HG02623 (cell line): ENCODE measurements around the gene BCAS1.
A peak's percentile ranks its signal among the peaks of the same experiment; 100 is the strongest.

Experiments
- ATAC-seq: cut with Tn5 transposase; IDR thresholded peaks from one replicate; pipeline ENCODE4 v1.9.1; 2021; ENCODE audit warnings: moderate library complexity; ENCODE audit not compliant: unreplicated experiment

Gene BCAS1

GRCh38 chr20:53948383-53949318 is 121.7 kb downstream of the BCAS1 start:
- peak; percentile 22 for ATAC-seq

DNA sequence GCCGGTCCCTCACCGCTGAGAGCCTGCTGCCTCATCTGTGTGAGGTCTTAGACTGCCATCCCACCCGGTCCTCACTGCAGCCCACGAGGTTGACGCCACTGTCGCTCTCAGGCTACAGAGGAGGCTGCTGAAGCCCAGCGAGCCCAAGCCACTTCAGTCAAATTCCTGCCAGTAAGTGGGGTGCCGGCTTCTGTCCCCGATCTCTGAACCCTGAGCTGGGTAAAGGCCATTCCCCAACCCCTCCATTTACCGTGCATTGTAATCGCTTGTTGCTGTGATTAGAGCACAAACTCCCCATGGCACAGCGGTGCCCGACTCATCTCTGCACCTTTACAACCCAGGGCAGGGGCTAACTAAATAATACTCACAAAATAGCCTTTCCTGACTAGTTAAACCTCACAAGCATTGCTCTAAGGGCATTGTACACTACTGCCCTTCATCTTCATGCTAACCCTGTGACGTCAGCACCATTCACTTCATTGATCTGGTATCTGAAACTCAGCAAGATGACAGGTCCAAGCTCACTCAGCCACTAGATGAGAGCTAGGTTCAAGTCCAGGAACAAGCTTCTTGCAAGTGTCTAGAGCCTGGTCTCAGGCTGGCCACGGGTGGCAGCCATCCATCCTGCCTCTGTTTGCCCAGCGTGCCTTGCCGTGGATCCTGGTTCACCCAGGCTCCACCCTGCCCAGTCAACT is 122.7 kb downstream of the BCAS1 start:
- ATAC-seq = no peak

GRCh38 chr20:53946106-53946505 is 124.3 kb downstream of the BCAS1 start:
- no peak for ATAC-seq

DNA sequence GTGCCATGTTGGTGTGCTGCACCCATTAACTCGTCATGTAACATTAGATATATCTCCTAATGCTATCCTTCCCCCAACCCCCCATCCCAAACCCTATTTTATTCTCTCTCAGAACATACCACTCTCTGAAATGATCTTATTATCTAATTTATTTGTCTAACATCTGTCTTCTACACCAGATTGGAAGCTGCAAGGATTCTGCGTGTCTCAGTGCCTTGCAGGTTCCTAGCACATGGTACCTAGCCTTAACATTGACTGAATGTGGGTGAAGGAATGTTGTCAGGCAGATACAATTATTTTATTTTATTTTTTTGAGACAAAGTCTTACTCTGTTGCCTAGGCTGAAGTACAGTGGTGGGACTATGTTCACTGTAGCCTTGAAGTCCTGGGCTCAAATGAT is 124.9 kb downstream of the BCAS1 start:
- ATAC-seq = no peak

DNA sequence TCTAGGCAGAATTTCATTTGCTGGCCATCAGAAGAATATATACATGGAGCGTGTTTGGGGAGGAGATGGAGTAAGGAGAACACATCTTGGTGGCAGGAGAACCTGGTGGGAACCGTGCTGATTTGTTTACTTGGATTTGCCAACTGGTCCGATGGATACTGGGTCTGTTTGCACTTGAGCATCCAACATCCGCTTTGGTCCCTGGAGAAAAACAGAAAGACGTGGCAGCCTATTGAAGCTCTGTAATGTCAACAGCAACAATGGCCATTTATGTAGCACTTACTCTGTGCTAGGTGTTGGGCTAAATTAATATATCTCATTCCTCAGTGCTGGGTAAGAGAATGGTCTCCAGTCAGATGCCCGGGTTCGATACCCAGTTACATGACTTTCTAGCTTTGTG is 125.6 kb downstream of the BCAS1 start:
- no peak for ATAC-seq

DNA sequence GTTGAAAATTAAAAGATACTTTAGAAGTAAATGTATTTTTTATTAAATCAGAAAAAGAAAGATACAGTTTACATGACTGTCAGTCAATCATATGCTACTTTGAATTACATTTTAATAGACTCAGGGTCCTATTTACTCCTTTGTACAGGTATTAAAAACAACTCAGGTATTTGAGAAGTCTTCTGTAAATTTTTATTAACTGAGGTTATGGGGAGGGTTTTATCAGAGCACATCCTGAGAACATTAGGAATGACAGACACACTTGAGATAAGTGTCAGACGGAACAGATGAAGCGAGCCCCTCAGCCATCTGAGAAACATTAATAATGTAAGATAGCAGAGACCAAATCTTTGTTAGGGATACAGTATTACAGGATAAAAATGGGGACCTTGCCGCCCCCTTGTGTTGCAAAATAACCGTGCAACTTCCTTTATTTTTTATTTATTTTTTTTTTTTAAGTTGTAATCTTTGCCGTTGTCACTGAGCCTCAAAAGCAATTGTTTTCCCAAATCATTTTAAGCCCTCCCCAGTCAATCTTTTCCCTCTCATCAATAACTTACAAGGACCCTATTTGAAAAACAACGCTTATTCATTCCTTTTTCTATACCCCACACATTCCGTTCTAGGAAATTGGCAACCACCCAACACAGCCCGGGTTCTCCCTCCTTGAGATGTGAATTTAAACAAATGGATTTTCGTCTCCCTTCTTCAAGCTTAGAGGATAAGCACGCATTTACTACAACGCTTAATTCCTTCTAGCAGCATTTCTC is 126.7 kb downstream of the BCAS1 start:
- ATAC-seq = no peak

GRCh38 chr20:53942973-53943372 is 127.4 kb downstream of the BCAS1 start:
- no peak for ATAC-seq

- ATAC-seq = no peak
Observed at GRCh38 chr20:53942472-53942816, 128.0 kb downstream of the BCAS1 start.

- peak; percentile 42 for ATAC-seq
Observed at GRCh38 chr20:53941680-53942471, 128.5 kb downstream of the BCAS1 start.

GRCh38 chr20:53940907-53941545 is 129.4 kb downstream of the BCAS1 start:
- ATAC-seq = no peak

GRCh38 chr20:53940360-53940702 is 130.1 kb downstream of the BCAS1 start:
- no peak for ATAC-seq

DNA sequence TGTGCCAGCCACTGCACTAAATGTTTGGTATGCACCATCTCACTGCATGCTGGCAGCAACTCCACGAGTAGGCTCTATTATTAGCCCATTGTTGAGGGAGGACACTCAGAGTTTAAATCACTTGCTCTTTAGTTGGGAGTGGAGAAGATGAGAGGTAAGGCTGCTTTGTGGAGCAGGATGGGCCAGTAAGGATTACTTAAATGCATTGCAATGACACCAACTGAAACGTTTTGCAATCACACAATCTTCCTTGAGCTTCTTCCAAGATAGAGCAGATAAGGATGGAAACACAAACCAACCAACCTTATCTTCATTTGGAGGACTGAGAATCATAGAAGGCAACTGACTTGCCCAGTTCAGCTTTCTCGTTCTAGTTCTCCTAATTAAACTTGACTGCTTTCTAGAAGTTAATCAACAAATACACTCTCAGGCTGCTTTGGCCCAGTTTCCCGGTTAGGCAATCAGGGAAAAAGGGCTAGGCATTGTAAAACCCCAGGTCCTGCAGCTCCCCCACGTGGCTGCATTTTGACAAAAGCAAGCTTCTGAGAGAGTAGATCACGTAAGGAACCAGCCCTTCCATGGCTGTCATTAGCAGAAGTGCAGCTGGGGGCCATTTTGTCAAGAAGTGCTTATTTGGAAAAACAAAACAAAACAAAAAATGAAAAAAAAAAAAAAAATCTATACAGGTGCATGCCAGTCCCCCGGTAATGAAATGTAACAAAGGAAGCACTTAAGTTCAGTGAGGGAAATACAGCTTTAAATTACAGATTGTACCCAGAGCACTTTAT is 130.6 kb downstream of the BCAS1 start:
- peak; percentile 66 for ATAC-seq

DNA sequence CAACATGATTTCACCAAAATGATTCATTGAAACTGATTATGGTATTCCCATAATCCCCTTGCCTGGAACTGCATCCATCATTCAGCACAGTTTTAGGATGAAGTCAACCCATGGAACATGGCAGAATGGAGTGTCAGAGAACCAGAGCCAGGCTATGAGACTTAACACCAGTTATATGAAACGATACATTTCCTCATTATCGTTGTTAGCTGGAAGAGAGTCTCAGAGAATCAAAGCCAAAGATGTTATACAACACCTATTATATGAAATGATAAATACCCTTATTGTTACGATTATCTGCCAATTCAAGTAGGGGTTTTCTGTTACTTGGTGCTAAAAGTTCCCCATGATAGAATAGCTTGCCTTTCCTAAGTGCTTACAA is 131.2 kb downstream of the BCAS1 start:
- ATAC-seq = no peak

DNA sequence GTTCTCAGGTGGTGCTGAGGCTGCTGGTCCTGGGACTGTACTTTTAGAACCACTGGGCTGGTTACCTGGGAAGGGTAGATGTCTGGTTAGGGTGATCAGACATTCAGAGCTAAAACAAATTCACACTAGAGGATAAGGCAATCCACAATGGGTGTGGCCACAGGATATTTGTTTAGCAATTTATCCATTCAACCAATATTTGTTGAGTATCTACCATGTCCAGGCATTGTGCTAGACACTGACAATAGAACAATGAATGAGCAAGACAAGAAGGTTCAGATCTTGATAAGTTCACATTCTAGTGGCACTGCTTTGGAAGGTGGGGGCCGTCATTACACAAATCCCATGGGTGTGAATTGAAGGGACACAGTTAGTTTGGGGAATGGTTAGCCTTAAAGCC is 131.7 kb downstream of the BCAS1 start:
- ATAC-seq = no peak

DNA sequence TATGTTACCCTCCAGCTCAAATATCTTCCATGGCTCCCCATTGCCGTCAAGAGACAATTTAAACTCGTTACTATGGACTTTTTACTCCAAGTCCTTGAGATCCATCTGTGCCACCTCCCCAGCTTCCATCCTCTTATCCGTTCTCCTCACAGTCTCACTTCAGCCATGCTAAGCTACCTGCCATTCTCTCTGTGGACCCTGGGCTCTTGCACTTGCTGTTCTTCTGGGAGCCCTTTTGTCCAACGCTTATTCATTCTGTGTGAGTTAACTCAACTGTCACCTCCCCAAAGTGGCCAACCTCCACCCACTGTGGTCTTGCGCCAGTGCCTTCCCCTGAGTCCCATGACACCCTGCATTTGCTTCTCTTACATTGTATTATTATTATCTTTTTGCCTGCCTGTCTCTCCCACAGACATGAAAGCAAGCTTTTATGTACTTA is 132.4 kb downstream of the BCAS1 start:
- no peak for ATAC-seq

DNA sequence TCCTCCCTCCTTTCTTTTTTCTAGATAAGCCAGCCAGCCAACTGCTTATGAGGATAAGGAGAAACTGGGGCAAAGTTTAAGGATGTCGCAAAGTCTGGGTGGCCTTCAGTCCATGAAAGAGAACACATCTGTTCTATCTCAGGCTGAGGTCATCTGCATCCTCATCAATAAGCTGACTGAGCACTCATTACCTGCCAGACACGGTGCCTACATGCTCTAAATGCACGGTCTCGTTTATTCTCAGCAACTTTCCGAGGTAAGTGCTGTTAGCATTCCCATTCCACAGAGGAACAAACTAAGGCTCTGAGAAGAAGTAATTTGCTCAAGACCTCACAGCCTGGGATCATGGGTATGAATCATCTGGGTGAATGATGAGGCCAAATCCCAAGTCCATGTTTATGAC is 133.1 kb downstream of the BCAS1 start:
- ATAC-seq = no peak

DNA sequence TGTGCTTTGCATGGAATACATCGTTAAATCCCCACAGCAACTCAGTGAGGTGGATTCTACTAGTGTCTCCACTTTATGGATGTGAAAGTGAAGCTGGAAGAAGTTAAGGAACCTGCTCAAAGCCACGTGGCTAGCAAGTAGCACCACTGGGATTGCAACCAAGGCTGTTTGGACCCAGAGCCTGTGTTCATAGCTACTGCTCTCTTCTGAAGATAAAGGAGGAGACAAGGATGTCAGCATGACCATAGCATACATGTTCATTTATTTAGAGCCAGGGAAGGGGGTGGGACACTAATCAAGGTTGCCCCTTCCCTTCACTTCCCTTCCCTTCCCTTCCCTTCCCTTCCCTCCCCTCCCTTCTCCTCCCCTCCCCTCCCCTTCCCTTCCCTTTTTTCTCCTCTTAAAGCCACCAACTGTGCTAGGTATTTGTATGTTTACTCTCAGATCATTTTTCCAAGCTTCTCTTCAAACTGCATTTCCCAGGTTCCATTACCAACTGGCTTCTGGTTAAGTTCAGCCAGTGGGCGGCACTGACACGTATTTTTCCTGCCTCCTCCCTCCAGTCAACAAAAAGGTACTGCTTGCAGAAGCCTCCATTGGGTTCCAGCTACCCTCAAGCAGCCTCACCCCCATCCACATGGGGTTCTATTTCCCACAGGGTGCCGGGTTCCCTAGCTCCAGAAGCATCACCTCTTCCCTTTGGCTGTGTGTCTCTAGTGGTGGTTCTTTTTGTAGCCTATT is 134.9 kb downstream of the BCAS1 start:
- no peak for ATAC-seq

DNA sequence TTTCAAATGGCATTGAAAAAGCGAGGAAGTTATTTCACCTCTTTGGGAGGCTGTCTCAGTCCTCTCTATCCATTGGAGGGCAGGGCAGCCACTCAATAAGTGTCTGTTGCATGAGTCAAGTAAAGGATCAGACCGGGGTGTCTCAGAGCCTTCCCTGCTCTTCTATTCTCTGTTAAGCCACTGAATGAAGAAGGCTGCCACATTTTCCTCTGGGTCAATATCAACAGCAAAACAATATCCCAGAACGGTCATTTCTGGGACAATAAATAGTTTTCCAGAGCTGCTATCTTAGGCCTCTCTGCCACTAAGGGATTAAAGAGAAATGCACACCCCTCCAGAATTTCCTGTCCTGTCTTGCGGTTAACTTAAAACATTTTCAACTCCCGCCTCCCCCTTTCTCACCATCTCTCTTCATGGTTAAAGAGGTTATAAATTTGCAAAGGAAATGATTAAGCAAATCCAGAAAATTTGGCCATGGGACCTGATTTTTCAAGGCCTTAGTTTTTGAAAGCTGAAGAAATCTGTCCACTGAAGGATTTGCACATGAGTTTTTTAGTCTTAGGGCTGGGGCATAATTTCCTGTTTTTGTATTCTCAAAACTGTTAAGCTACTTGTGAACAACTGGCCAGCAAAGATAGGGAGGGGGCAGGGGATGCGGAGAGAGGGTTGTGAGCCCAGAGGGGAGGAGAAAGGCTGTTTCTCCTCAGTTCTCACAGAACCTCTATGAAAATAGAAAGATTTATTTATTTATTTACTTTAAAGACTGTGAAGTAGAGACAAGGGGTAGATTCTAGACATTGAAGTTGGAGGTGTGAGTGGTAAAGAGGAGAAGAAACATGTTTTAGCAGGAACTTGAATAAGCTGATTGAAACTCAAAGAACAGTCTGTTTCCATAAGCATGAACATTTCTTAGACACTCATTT is 135.7 kb downstream of the BCAS1 start:
- ATAC-seq = no peak
